GM13977 (cell line): ENCODE data around the gene PRIMPOL.

ENCODE experiments used
- DNase-seq: peaks from one replicate; pipeline ENCODE4 v3.0.0; 2012; ENCODE audit warnings: low spot score
- in situ Hi-C: fragments of 300-500 bp; cut with MboI; formaldehyde crosslinking; loops from one replicate; pipeline ENCODE4 v1.12.0; 2022; ENCODE audit warnings: low sequenced_read_pairs, low pct_unique_long_range_greater_than_20kb, mixed read lengths, inconsistent platforms; ENCODE audit not compliant: unreplicated experiment
- TF ChIP-seq, protein P1 (sequence below): IDR thresholded peaks from 2 replicates; pipeline ENCODE4 v1.5.1; 2012; ENCODE audit warnings: mild to moderate bottlenecking, control low read depth; ENCODE audit not compliant: insufficient read depth; ENCODE audit errors: extremely low read depth, missing control alignments

Gene PRIMPOL

DNA sequence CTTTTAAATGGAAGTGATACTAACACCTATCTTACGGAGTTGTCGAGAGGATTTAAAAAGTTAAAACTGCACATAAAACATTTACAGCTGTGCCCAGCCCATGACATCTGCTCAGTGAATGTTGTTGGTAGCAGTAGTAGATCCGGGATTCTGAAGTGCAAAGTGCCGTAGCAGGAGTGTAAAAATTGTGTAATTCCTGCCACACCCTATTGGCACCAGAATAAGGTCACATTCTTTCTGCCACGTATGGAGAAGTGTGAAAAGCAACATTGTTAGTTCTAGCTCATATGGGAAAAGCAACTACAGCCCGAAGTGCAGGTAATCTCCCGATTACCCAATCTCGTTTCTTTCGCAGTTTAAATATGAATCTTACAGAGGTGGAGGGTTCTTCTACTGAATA, 31.2 kb downstream of the PRIMPOL start:
- DNase-seq = no peak
- in situ Hi-C loops = no loop called here
- TF ChIP-seq, protein P1, sequence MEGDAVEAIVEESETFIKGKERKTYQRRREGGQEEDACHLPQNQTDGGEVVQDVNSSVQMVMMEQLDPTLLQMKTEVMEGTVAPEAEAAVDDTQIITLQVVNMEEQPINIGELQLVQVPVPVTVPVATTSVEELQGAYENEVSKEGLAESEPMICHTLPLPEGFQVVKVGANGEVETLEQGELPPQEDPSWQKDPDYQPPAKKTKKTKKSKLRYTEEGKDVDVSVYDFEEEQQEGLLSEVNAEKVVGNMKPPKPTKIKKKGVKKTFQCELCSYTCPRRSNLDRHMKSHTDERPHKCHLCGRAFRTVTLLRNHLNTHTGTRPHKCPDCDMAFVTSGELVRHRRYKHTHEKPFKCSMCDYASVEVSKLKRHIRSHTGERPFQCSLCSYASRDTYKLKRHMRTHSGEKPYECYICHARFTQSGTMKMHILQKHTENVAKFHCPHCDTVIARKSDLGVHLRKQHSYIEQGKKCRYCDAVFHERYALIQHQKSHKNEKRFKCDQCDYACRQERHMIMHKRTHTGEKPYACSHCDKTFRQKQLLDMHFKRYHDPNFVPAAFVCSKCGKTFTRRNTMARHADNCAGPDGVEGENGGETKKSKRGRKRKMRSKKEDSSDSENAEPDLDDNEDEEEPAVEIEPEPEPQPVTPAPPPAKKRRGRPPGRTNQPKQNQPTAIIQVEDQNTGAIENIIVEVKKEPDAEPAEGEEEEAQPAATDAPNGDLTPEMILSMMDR = no peak

DNA sequence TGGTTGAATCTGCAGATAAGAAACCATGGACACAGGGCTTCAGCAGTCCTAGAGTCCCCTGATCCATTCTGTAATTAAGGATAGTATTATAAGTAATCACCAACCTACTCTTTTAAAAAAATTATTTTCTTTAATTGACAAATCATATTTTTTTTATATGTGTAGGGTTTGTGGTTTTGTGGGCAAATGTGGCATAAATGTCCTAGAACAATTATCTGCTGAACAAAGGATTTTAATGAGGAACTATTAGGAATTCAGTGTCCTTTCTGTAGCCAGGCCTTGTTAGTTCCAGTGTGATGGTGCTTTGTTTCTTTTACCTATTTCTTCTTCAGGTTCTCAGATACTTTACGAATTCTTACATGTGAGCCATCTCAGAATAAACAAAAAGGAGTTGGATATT, 32.4 kb downstream of the PRIMPOL start:
- DNase-seq = no peak
- TF ChIP-seq, protein P1 = no peak
- in situ Hi-C loops = no loop called here

GRCh38 chr4:184684491-184685189, 35.1 kb downstream of the PRIMPOL start:
- DNase-seq = no peak
- in situ Hi-C loops = no loop called here

DNA sequence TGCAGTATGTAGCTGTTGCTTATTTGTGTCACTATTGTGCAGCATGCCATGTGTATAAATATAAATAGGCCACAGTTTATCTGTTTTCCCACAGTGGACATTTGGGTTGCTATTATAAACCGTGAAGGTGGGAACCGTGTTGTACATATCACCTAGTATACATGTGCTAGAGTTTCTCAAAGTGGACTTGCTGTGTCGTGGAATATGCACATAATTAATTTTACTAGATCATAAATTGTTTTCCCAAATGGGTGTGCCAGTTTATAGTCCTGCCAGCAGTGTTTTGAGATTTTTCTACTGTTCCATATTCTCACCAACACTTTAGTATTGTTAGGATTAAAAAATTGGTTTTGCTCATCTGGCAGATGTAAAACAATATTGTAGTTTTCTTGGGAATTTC, 38.5 kb downstream of the PRIMPOL start:
- TF ChIP-seq, protein P1 = no peak
- in situ Hi-C loops = no loop called here
- no peak for DNase-seq

More at GRCh38 chr4:184684491-184685189, 35.1 kb downstream of the PRIMPOL start:
- TF ChIP-seq, protein P1 = no peak

DNA sequence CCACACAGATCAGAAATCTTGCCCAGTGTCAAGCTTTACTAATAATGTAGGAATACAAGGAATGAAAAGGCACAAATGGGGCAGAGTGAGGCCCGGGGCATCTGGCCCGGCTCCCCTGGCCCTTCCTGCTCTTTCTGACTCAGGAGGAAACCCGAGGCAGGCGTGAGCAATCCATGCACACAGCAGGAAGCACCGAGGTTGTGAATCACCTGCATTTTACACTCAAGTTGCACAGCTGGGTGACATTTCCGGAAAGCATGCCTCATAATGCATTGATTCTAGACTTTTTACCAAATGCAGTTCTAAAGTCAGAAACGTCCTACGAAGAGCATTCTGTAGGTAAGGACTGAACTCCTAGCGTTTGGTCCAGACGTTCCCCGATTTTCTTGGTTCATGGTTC, 38.9 kb downstream of the PRIMPOL start:
- TF ChIP-seq, protein P1 = no peak
- in situ Hi-C loops = no loop called here
- DNase-seq = no peak

GRCh38 chr4:184689681-184690080, 40.1 kb downstream of the PRIMPOL start:
- TF ChIP-seq, protein P1 = no peak
- in situ Hi-C loops = no loop called here
- no peak for DNase-seq
